CD1c-positive myeloid dendritic cell (primary cell): ENCODE measurements around the gene NRSN2.
"Not testable (repeated sequence)": the region's sequence is repeated elsewhere in the genome, so short reads cannot be mapped to it uniquely, and the experiment has no call there.

Experiments
- DNase-seq: peaks from one replicate; pipeline ENCODE4 v3.0.0-alpha.2; 2016; ENCODE audit errors: extremely low spot score

Gene NRSN2

DNA sequence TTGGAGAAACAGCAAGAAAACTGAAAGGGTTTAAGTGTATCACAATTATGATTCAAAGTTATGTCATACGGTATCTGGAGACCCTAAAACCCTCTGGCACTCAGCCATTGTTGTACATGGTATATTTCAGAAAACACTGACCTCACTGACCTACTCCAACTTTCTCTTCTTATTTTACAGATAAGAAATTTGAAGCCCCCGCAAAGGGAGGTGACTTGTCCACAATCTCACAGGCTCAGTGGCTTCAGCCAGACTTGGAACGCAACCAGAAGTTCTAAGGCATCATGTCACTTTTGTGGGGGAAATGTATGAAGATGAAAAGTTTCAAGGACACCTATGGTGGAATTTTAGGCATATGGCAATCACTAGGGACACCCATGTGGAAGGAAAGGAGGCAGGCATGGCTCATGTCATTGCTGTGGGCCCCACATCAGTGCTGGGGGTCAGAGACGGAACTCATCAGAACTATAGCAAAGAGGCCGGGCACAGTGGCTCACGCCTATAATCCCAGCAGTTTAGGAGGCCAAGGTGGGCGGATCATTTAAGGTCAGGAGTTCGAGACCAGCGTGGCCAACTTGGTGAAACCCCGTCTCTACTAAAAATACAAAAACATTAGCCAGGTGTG lies 28.5 kb downstream of the NRSN2 start:
- no peak for DNase-seq

DNA sequence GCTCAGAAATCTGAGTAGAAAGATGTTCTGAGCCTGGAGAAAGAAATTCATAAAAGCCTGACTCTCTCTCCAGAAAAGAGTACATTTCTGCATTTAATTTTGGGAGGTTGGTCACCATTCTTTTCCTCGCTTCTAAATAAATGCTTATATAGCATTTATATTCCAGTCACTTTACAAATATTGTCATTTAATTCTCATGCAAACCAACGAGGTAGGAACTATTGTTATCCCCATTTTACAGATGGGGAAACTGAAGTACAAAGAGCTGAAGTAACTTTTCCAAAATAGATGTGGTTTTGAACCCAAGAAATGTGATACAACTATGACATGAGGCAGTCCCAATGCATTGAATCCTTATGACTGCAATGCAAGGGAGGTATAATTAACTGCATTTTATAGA lies 29.2 kb downstream of the NRSN2 start:
- no peak for DNase-seq

DNA sequence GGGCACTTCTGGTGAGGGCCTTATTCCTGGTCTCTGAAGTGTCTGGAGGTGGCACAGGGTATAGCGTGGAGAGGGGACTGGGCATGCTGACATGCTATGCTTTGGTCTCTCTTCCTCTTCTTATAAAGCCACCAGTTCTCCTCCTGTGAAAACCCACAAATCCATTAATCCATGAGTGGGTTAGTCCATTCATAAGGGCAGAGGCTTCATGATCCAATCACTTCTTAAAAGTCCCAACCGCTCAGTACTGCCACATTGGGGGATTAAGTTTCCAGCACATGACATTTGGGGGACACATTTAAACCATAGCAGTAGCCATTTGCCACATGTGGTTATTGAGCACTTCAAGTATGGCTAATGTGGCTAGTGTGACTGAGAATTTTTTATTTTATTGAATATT lies 29.8 kb downstream of the NRSN2 start:
- DNase-seq, result peak; percentile 38

DNA sequence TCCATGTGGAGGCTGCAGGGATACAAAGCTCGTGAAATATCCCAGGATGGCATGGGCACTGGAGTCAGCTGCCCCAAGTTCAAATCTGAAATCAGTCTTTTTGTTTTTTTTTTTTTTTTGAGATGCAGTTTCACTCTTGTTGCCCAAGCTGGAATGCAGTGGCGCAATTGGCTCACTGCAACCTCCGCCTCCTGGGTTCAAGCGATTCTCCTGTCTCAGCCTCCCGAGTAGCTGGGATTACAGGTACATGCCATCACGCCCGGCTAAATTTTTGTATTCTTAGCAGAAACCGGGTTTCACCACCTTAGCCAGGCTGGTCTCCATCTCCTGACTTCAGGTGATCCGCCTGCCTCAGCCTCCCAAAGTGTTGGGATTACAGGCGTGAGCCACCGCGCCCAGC lies 30.7 kb downstream of the NRSN2 start:
- not testable (repeated sequence) for DNase-seq

DNA sequence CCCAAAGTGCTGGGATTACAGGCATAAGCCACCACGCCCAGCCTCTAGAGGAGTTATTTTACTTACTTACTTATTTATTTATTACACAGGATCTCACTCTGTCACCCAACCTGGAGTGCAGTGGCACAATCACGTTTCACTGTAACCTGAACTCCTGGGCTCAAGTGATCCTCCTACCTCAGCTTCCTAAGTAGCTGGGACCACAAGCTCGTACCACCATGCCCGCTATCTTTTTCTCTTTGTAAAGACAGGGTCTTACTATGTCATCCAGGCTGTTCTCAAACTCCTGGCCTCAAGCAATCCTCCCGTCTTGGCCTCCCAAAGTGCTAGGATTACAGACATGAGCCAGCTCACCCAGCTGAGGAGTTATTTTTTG lies 32.0 kb downstream of the NRSN2 start:
- DNase-seq, result no peak

DNA sequence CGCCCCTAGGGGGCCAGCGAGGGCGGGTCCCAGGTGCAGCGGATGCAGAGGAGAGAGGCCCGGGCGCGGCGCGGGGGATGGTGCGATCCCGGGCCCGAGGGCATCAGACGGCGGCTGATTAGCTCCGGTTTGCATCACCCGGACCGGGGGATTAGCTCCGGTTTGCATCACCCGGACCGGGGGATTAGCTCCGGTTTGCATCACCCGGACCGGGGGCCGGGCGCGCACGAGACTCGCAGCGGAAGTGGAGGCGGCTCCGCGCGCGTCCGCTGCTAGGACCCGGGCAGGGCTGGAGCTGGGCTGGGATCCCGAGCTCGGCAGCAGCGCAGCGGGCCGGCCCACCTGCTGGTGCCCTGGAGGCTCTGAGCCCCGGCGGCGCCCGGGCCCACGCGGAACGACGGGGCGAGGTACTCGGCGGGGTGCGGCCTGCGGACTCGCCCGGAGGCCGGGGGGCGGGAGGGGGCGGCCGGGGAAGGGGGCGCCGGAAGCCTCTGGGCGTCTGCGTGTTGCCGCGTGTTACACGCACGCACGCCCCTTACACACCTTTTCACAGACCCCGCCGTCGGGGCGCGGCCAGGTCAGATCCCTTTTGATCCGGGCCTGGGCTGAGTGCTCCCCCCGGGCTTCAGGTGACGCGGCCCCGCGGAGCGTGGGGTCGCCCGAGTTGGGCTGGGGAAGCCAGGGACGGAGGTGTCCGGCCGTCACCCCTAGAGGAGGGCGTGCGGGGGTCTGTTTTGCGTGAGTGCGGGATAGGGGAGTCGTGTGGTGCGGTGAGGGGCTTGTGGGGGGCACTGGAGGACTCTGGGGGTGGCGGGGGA lies 34.1 kb downstream of the NRSN2 start:
- DNase-seq, result peak; percentile 83

DNA sequence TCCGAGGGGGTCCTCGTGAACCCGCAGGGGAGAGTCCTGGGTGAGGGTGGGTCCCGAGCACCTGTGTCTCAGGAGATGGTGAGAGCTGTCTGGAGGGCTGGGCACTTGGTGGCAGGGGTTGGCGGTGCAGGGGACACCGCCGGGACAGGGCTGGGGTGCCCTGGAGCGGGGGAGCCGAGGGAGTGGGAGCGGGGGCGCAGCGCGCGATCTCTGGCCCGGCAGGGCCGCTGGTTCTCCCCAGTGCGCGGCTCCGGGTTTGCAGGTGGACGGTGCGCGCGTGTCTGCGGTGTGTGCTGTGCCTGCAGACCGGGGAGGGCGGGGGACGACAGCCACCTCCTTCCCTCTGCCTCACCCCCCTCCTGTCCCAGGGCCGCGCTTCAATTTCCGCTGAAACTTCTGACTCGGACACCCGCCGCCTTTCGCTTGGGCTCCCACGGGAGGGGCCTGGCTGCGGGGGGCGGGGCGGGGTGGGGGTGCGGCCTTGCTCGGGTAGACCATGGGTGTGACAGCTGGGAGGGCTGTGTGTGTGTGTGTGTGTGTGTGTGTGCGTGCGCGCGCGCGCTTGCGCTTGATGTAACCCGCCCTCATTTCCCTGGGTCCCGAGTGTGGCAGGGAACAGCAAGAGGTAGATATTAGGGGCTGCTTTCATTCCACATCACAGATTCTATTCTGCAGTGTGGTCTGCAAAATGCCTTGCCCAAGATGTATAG lies 34.8 kb downstream of the NRSN2 start:
- peak; percentile 79 for DNase-seq

DNA sequence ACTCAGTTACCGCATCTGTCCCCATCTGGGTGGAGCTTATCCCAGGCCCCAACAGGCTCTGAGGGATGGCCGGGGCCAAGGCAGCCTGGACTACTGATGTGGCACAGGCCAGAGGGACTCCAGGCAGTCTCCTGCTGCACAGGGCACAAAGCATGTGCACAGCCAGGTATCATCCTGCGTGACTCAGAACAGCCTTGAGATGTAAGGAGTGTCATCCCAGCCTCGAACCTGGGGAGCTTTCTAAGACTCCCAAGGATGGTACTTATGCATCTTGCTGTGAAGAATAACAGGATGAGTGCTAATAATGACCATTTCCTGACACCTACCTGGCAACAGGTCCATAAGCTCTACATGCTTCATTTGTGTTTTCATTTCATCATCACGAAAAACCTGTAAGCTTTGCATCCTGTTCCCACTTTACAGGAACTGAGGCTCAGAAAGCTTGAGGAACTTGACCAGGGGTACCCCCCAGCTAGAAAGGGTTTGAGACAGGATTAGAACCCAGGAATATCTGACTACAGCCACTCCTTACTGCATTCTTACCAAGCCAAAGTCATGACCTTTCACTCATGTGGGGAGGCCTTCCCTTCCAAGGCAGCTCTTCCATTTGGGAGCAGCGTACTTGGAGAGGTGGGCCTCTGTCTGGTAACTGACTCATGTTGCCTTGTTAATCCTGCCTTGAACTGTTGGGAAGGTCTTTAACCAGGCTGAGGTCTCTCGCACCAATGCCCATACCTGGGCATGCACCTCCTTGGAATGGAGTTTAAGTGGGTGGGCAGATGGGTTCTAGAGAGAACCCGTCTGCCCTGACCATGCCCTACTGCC lies 35.6 kb downstream of the NRSN2 start:
- DNase-seq, result no peak

DNA sequence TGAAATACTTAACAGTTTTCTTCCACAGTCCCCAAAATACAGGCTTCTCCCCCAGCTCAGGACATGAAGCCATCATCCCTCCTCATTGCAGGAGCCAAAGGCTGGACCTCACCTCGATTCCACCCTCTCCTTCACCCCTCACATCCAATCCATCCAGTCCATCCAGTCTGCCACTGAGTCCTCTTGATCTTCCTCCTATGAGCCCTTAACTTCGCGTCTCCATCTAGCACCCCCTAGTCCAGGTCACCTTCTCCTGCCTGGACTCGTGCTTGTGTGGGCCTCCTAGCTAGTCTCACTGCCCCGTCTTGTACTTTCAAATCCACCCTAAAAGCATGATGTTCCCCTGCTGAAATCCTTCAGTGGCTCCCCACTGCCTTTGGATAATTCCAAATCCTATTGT lies 37.0 kb downstream of the NRSN2 start:
- DNase-seq, result no peak

DNA sequence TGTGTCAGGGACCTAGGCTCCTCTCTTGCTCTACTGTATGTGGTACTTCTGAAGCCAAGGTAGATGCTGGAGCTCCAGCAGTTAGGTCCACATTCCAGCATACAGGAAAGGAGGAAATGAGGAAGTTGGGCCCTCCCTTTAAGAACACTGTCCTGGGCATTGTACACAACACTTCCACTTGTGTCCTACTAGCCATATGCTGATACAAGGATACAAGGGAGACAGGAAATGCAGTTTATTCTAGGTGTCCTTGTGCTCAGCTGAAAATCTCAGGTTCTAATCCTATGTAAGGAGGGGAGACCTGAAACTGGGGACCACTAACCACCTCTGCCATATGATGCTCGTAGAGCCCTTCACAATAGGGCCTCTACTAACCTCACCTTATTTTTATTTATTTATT lies 37.8 kb downstream of the NRSN2 start:
- DNase-seq, result no peak

DNA sequence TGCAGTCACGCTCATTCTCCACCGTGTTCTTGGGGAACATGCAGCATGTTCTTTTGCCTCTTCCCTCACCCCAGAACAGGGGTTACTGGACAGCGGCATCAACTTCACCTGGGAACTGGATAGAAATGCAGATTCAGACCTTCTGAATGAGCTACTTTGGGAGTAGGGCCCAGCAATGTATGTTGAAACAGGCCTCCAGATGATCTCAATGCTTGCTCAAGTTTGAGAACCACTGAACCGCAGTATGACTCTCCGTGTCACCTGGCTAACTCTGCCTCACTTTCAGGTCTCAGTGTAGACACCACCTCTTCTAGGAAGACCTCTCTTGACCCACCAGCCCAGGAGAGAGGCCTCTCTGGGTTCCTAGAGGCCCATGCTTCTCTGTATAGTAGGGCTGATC lies 38.5 kb downstream of the NRSN2 start:
- no peak for DNase-seq

DNA sequence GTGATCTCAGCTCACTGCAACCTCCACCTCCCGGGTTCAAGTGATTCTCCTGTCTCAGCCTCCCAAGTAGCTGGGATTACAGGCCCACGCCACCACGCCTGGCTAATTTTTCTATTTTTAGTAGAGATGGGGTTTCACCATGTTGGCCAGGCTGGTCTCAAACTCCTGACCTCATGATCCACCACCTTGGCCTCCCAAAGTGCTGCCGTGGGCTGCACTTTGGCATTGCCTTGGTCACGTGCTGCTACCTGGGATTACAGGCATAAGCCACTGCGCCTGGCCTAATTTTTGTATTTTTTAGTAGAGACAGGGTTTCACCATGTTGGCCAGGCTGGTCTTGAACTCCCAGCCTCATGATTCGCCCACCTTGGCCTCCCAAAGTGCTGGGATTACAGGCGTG lies 39.7 kb downstream of the NRSN2 start:
- not testable (repeated sequence) for DNase-seq

DNA sequence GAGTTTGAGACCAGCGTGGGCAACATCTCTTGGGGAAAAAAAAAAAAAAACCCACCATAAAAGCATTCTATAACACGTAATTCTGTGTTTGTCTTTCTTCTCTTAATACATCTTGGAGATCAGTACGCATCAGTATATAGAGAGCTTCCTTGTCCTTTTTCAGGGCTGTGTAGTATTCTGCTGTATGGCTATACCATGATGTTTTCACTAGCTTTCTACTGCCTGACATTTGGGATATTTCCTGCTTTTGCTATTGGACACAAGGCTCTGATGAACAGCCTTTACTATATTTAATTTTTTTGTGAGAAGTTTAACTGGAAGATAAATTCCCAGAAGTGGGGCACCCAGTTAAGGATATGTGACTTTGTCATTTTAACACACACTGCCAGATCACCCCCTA lies 40.6 kb downstream of the NRSN2 start:
- DNase-seq, result no peak

DNA sequence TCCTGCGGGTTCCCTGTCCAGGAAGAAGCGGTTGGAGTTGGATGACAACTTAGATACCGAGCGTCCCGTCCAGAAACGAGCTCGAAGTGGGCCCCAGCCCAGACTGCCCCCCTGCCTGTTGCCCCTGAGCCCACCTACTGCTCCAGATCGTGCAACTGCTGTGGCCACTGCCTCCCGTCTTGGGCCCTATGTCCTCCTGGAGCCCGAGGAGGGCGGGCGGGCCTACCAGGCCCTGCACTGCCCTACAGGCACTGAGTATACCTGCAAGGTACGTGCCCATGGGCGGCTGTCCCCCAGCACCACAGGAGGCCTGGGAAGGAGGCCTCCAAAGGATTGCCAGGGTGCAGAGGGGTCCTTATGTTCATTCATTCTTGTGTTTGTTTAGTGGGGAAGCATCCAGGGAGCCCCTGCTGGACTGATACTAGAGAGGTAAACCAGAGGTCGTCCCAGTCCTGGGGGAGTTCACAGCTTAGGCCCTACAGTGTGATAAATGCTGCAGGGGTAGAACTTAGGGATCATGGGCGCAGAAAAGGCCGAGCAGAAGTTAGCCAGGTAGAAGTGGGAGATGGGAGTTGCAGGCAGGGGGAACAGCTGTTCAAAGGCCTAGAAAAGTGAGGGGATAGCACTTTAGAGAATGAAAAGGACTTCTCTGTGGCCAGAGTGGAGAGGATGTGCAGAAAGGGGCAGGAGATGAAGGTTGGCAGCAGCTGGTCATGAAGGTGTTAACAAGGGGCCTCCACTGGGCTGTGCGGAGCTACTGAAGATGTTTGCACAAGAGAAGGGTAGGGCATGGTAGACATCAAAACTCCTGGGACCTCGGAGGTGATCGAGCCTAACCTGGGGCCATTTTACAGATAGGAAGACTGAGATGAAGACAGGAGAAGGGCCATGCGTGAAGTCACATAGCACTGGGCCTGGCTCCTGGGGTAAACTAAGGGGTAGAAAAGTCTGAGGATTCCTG lies 41.4 kb downstream of the NRSN2 start:
- DNase-seq, result no peak

DNA sequence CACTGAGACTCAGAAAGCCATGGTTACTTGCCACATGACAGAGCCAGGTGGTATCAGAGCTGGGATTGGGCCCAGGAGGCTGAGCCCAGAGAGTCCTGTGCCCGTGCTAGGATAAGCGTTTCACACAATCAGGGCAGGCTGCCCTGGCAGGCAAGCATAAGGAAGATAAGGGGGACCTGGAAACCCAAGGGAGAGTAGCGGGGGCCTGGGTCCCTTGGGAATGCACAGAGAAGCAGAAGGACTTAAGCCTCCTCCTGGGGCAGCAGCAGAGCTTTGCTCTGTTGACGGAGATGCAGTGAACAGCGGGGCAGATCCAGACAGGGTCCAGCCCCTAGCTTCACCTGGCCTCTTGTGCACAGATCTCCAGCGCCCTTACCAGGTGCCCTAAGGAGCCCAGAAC lies 42.3 kb downstream of the NRSN2 start:
- DNase-seq, result no peak

DNA sequence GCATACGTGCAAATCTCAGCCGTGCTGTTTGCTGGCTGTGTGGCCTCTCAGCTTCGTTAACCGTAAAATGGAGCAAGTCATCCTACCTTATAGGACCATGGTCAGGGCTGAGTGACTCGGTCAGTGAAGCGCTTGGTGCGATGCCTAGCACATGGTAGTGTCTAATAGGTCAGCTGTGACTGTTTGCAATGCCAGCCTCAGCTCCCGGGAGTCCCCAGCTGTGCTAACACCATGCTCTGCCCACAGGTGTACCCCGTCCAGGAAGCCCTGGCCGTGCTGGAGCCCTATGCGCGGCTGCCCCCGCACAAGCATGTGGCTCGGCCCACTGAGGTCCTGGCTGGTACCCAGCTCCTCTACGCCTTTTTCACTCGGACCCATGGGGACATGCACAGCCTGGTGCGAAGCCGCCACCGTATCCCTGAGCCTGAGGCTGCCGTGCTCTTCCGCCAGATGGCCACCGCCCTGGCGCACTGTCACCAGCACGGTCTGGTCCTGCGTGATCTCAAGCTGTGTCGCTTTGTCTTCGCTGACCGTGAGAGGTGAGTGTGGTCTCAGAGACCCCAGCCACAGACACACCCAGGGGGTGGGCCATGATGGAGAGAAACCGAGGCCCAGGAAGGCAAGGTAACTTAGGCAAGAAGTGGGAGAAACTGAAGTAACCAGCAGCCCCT lies 44.3 kb downstream of the NRSN2 start:
- no peak for DNase-seq

DNA sequence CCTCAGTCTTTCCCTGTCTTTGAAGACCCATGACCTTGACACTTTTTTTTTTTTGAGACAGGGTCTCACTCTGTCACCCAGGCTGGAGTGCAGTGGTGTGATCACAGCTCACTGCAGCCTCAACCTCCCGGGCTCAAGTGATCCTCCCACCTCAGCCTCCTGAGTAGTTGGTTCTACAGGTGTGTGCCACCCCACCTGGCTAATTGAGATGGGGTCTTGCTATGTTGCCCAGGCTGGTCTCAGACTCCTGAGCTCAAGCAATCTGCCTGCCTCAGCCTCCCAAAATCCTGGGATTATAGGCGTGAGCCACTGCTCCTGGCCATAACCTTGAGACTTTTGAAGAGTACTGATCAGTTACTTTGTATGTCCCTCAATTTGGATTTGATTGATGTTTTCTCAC lies 46.4 kb downstream of the NRSN2 start:
- not testable (repeated sequence) for DNase-seq

DNA sequence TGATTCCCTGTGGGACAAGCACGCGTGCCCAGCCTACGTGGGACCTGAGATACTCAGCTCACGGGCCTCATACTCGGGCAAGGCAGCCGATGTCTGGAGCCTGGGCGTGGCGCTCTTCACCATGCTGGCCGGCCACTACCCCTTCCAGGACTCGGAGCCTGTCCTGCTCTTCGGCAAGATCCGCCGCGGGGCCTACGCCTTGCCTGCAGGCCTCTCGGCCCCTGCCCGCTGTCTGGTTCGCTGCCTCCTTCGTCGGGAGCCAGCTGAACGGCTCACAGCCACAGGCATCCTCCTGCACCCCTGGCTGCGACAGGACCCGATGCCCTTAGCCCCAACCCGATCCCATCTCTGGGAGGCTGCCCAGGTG lies 49.3 kb downstream of the NRSN2 start:
- no peak for DNase-seq

DNA sequence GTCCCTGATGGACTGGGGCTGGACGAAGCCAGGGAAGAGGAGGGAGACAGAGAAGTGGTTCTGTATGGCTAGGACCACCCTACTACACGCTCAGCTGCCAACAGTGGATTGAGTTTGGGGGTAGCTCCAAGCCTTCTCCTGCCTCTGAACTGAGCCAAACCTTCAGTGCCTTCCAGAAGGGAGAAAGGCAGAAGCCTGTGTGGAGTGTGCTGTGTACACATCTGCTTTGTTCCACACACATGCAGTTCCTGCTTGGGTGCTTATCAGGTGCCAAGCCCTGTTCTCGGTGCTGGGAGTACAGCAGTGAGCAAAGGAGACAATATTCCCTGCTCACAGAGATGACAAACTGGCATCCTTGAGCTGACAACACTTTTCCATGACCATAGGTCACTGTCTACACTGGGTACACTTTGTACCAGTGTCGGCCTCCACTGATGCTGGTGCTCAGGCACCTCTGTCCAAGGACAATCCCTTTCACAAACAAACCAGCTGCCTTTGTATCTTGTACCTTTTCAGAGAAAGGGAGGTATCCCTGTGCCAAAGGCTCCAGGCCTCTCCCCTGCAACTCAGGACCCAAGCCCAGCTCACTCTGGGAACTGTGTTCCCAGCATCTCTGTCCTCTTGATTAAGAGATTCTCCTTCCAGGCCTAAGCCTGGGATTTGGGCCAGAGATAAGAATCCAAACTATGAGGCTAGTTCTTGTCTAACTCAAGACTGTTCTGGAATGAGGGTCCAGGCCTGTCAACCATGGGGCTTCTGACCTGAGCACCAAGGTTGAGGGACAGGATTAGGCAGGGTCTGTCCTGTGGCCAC lies 49.9 kb downstream of the NRSN2 start:
- no peak for DNase-seq
